ENCODE data around the gene NGFR. TPM values are rescaled to one million over a fixed set of nuclear protein-coding genes. Genes with fewer than 3 reads are reported as not detected.

NGFR gene
- total and polyA plus RNA-seq, 2 donors (not counting 1 experiment from before 2014, with no cell fraction given), result 0.31 to 1.6 TPM

- Histone ChIP-seq H3K4me3 (ENCODE audit: control extremely low read depth in 1 of 5, extremely low read depth in 1 of 5, insufficient read depth in 1 of 5, low read depth in 2 of 5, low read length in 4 of 5) (no peak overlapping the region), H3K4me2 (replicated peaks; ENCODE audit: low read depth, low read length, poor library complexity, severe bottlenecking) (no peak overlapping the region), H3K27me3 (replicated peaks in 1 of 4; ENCODE audit: control extremely low read depth in 1 of 4, control insufficient read depth in 3 of 4, insufficient read depth in 4 of 4, low read length in 3 of 4) (peaks cover 0 to 51% (median 10%) of the 10 kb centered on the region in 4 experiments), H3K9ac (ENCODE audit: low read length) (no peak overlapping the region), H3K4me1 (ENCODE audit: control insufficient read depth in 2 of 2, insufficient read depth in 2 of 2, low read length in 2 of 2) (no peaks in the 10 kb centered on the region), H3K9me3 (ENCODE audit: control extremely low read depth in 1 of 3, control insufficient read depth in 2 of 3, insufficient read depth in 1 of 3, low read length in 2 of 3) (no peaks in the 10 kb centered on the region), H3K27ac (ENCODE audit: low read length in 2 of 2) (no peak overlapping the region), H3K36me3 (replicated peaks in 1 of 2; ENCODE audit: control extremely low read depth in 1 of 2, control insufficient read depth in 1 of 2, extremely low read depth in 1 of 2, insufficient read depth in 2 of 2, low read length in 1 of 2) (no peaks in the 10 kb centered on the region), H3K79me2 (ENCODE audit: control insufficient read depth, insufficient read depth, low read length) (no peaks in the 10 kb centered on the region), H4K20me1 (ENCODE audit: control insufficient read depth, insufficient read depth, low read length, poor library complexity, severe bottlenecking) (no peaks in the 10 kb centered on the region), H2AFZ (ENCODE audit: insufficient read depth, low read depth, low read length, poor library complexity, severe bottlenecking) (no peak overlapping the region)
- intact Hi-C loops (cut with micrococcal nuclease), result no loop called here
- Mint-ChIP-seq H3K4me1 (no peaks in the 10 kb centered on the region), H3K9me3 (ENCODE audit: insufficient read depth) (no peaks in the 10 kb centered on the region), H3K4me3 (no peak overlapping the region), H3K27ac (no peak overlapping the region), H3K27me3 (peaks cover 63% of the 10 kb centered on the region)
- TF ChIP-seq, protein P1, sequence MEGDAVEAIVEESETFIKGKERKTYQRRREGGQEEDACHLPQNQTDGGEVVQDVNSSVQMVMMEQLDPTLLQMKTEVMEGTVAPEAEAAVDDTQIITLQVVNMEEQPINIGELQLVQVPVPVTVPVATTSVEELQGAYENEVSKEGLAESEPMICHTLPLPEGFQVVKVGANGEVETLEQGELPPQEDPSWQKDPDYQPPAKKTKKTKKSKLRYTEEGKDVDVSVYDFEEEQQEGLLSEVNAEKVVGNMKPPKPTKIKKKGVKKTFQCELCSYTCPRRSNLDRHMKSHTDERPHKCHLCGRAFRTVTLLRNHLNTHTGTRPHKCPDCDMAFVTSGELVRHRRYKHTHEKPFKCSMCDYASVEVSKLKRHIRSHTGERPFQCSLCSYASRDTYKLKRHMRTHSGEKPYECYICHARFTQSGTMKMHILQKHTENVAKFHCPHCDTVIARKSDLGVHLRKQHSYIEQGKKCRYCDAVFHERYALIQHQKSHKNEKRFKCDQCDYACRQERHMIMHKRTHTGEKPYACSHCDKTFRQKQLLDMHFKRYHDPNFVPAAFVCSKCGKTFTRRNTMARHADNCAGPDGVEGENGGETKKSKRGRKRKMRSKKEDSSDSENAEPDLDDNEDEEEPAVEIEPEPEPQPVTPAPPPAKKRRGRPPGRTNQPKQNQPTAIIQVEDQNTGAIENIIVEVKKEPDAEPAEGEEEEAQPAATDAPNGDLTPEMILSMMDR (IDR thresholded peaks at IDR 0.05), result no peak
- TF ChIP-seq EZH2 (IDR thresholded peaks at IDR 0.05; ENCODE audit: borderline replicate concordance, insufficient read depth, low read depth, low read length, poor library complexity, severe bottlenecking), result no peak
- DNase-seq (no peak), ATAC-seq (ENCODE audit: low read depth) (no peak)
- ChIA-PET POLR2A (no interaction called here), CTCF (no interaction called here)
- 76% methylated on average over 14 of the region's 15 CpGs for WGBS (ENCODE audit: insufficient coverage)
Measured at GRCh38 chr17:49457564-49458535, 37.2 kb upstream of the NGFR start.

GRCh38 chr17:49459401-49459984 is 35.6 kb upstream of the NGFR start:
- intact Hi-C loops (cut with micrococcal nuclease), result no loop called here
- Mint-ChIP-seq H3K9me3 (ENCODE audit: insufficient read depth) (peaks cover 5% of the 10 kb centered on the region), H3K4me3 (no peak overlapping the region), H3K27ac (no peak overlapping the region), H3K27me3 (peaks cover 68% of the 10 kb centered on the region), H3K4me1 (no peaks in the 10 kb centered on the region)
- H3K27me3 ChIP-seq (replicated peaks in 1 of 4; ENCODE audit: control extremely low read depth in 1 of 4, control insufficient read depth in 3 of 4, insufficient read depth in 4 of 4, low read length in 3 of 4), result peaks cover 0 to 65% (median 12%) of the 10 kb centered on the region in 4 experiments
- DNase-seq (no peak), ATAC-seq (ENCODE audit: low read depth) (no peak)
- peaks cover 0 to 6% (median 5%) of the 10 kb centered on the region in 3 donors for H3K9me3 ChIP-seq (ENCODE audit: control extremely low read depth in 1 of 3, control insufficient read depth in 2 of 3, insufficient read depth in 1 of 3, low read length in 2 of 3)
- CTCF ChIA-PET, result no interaction called here
- no peak overlapping the region for H3K9ac ChIP-seq (ENCODE audit: low read length)
- TF ChIP-seq EZH2 (IDR thresholded peaks at IDR 0.05; ENCODE audit: borderline replicate concordance, insufficient read depth, low read depth, low read length, poor library complexity, severe bottlenecking), result no peak
- TF ChIP-seq, protein P1 (IDR thresholded peaks at IDR 0.05), result no peak
- 82% methylated on average over 4 of the region's 7 CpGs for WGBS (ENCODE audit: insufficient coverage)
- H3K27ac ChIP-seq (ENCODE audit: low read length in 2 of 2), result no peak overlapping the region
- no peaks in the 10 kb centered on the region for H3K36me3 ChIP-seq (replicated peaks in 1 of 2; ENCODE audit: control extremely low read depth in 1 of 2, control insufficient read depth in 1 of 2, extremely low read depth in 1 of 2, insufficient read depth in 2 of 2, low read length in 1 of 2)
- POLR2A ChIA-PET, result no interaction called here
- no peaks in the 10 kb centered on the region for H3K4me1 ChIP-seq (ENCODE audit: control insufficient read depth in 2 of 2, insufficient read depth in 2 of 2, low read length in 2 of 2)
- no peaks in the 10 kb centered on the region for H4K20me1 ChIP-seq (ENCODE audit: control insufficient read depth, insufficient read depth, low read length, poor library complexity, severe bottlenecking)
- H2AFZ ChIP-seq (ENCODE audit: insufficient read depth, low read depth, low read length, poor library complexity, severe bottlenecking), result no peak overlapping the region
- no peak overlapping the region for H3K4me2 ChIP-seq (replicated peaks; ENCODE audit: low read depth, low read length, poor library complexity, severe bottlenecking)
- H3K4me3 ChIP-seq (ENCODE audit: control extremely low read depth in 1 of 5, extremely low read depth in 1 of 5, insufficient read depth in 1 of 5, low read depth in 2 of 5, low read length in 4 of 5), result no peak overlapping the region
- H3K79me2 ChIP-seq (ENCODE audit: control insufficient read depth, insufficient read depth, low read length), result no peaks in the 10 kb centered on the region
